ENCODE results near the gene NFATC3.

The NFATC3 gene

DNA sequence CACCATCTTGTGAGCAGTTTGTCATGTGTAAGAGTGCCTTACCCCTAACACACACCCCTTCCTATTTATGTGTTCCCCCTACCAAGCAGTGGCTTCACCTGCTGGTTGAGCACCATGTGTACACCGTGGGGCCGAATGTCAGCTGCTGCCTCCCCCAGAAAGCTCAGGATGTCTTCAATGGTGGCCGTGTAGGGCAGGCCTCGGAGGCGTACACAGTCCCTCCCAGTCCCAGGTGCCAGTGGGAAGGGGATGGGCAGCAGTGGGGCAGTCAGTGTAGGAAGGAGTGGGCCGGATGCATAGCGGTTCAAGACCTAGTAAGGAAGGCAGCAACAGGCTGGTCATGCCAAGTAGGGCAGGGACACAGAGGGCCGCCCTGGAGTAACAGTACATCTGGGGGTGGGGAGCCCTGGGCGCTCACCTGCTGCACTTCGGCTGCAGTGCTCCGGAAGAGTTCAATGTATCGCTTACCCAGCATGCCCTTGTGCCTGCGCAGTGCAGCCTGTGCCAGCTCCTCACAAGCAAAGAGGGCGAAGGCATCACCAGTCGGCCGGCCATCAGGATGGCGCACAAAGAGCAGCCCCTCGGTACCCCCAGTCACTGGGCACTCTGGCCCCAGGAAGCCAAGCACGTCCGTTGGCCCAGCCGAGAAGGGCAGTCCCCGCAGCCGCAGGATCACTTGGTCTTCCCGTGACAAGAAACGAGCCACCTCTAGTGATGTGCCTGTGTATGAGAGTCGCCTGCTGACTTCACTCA lies 146.4 kb downstream of the NFATC3 start:
- no peaks in the 10 kb centered on the region for H3F3A ChIP-seq (ENCODE audit: insufficient read depth, low read length)
- no peak for TF ChIP-seq EZH2 (IDR thresholded peaks at IDR 0.05; ENCODE audit: borderline replicate concordance, low read length)
- TF ChIP-seq, protein P1, sequence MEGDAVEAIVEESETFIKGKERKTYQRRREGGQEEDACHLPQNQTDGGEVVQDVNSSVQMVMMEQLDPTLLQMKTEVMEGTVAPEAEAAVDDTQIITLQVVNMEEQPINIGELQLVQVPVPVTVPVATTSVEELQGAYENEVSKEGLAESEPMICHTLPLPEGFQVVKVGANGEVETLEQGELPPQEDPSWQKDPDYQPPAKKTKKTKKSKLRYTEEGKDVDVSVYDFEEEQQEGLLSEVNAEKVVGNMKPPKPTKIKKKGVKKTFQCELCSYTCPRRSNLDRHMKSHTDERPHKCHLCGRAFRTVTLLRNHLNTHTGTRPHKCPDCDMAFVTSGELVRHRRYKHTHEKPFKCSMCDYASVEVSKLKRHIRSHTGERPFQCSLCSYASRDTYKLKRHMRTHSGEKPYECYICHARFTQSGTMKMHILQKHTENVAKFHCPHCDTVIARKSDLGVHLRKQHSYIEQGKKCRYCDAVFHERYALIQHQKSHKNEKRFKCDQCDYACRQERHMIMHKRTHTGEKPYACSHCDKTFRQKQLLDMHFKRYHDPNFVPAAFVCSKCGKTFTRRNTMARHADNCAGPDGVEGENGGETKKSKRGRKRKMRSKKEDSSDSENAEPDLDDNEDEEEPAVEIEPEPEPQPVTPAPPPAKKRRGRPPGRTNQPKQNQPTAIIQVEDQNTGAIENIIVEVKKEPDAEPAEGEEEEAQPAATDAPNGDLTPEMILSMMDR (IDR thresholded peaks at IDR 0.05; ENCODE audit: low read length) = no peak
- no peak overlapping the region for H3K4me2 ChIP-seq (ENCODE audit: low read length)
- peaks cover 39% of the 10 kb centered on the region; the same call in 1 of the 2 replicates for H3K36me3 ChIP-seq (ENCODE audit: insufficient read depth, low read length)
- H2AFZ ChIP-seq (ENCODE audit: low read length) = no peak overlapping the region
- peaks cover 41% of the 10 kb centered on the region for H3K4me1 ChIP-seq (ENCODE audit: insufficient read depth, low read length, severe bottlenecking)
- no peak overlapping the region for H3K27ac ChIP-seq (ENCODE audit: low read depth, low read length, poor library complexity, severe bottlenecking)
- H3K27me3 ChIP-seq (ENCODE audit: insufficient read depth, low read length) = no peaks in the 10 kb centered on the region
- no peak overlapping the region for H3K4me3 ChIP-seq (ENCODE audit: low read depth, low read length, poor library complexity, severe bottlenecking)
- no peaks in the 10 kb centered on the region for H3K79me2 ChIP-seq (ENCODE audit: insufficient read depth, low read length)
- no peak overlapping the region for H3K9ac ChIP-seq (ENCODE audit: low read length)
- H3K9me2 ChIP-seq (ENCODE audit: low read depth, low read length) = no peaks in the 10 kb centered on the region
- no peaks in the 10 kb centered on the region for H3K9me3 ChIP-seq (ENCODE audit: low read length)
- no peaks in the 10 kb centered on the region for H4K20me1 ChIP-seq (ENCODE audit: insufficient read depth, low read length)

DNA sequence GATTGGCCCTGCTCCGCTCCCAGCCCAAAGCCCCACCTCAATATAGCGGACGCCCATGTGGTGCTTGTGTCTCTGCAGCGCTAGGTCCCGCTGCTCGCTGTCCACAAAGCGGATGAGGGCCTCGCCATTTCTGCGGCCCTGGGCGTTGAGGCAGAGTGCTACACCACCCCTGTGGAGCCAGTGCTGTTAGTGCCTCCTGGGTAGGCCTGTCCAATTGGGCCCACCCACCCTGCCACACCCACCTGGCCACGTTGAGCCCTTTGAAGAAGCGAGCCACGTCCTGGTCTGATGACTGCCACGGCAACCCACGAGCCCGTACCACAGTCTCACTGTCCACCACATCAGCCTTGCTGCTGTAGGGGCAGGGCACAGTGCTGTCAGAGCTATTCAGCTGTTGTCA lies 147.2 kb downstream of the NFATC3 start:
- Histone ChIP-seq H3K9me2 (ENCODE audit: low read depth, low read length) (no peaks in the 10 kb centered on the region), H3K9ac (ENCODE audit: low read length) (no peak overlapping the region), H3K9me3 (ENCODE audit: low read length) (no peaks in the 10 kb centered on the region), H4K20me1 (ENCODE audit: insufficient read depth, low read length) (no peaks in the 10 kb centered on the region), H3K4me1 (ENCODE audit: insufficient read depth, low read length, severe bottlenecking) (peaks cover 42% of the 10 kb centered on the region), H3K79me2 (ENCODE audit: insufficient read depth, low read length) (no peaks in the 10 kb centered on the region), H3K27me3 (ENCODE audit: insufficient read depth, low read length) (no peaks in the 10 kb centered on the region), H2AFZ (ENCODE audit: low read length) (no peak overlapping the region), H3K27ac (ENCODE audit: low read depth, low read length, poor library complexity, severe bottlenecking) (no peak overlapping the region), H3K4me3 (ENCODE audit: low read depth, low read length, poor library complexity, severe bottlenecking) (no peak overlapping the region), H3F3A (ENCODE audit: insufficient read depth, low read length) (no peaks in the 10 kb centered on the region), H3K36me3 (ENCODE audit: insufficient read depth, low read length) (peaks cover 35% of the 10 kb centered on the region; the same call in 1 of the 2 replicates), H3K4me2 (ENCODE audit: low read length) (no peak overlapping the region)
- TF ChIP-seq, protein P1 (IDR thresholded peaks at IDR 0.05; ENCODE audit: low read length) = no peak
- TF ChIP-seq EZH2 (IDR thresholded peaks at IDR 0.05; ENCODE audit: borderline replicate concordance, low read length) = no peak

DNA sequence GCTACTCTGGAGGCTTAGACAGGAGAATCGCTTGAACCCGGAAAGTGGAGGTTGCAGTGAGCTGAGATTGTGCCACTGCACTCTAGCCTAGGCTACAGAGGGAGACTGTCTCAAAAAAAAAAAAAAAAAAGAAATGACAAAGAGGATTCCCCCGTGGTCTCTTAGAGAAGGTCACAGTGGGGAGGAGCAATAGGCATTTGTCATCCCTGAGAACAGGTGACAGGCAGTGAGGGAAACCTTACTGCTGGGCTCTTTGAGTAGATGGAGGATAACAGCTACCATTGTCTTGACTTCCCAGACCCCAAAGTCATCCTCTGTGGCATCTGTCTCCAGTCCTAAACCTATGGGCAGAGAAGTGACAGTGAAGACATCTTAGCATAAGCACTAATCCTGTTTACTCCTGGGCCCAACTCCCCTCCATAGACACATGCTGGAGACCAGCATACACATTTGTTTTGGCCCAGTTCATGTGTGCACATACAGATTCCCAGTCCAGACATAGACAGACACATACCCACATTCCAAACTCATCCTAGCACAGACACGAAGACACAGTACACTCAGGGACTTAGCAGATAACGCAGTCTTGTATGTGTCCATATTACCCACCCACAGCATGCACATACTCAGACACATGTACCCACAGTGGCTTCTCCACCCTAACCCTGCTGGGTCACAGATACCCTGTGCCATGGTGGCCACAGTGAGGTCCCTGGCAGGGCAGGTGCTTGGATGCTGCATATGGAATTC lies 148.1 kb downstream of the NFATC3 start:
- Histone ChIP-seq H4K20me1 (ENCODE audit: insufficient read depth, low read length) (no peaks in the 10 kb centered on the region), H3K4me2 (ENCODE audit: low read length) (no peak overlapping the region), H2AFZ (ENCODE audit: low read length) (no peak overlapping the region), H3K27me3 (ENCODE audit: insufficient read depth, low read length) (no peaks in the 10 kb centered on the region), H3K79me2 (ENCODE audit: insufficient read depth, low read length) (no peaks in the 10 kb centered on the region), H3F3A (ENCODE audit: insufficient read depth, low read length) (no peaks in the 10 kb centered on the region), H3K4me1 (ENCODE audit: insufficient read depth, low read length, severe bottlenecking) (peaks cover 37% of the 10 kb centered on the region), H3K27ac (ENCODE audit: low read depth, low read length, poor library complexity, severe bottlenecking) (no peak overlapping the region), H3K9me2 (ENCODE audit: low read depth, low read length) (no peaks in the 10 kb centered on the region), H3K9me3 (ENCODE audit: low read length) (no peaks in the 10 kb centered on the region), H3K9ac (ENCODE audit: low read length) (no peak overlapping the region), H3K36me3 (ENCODE audit: insufficient read depth, low read length) (peaks cover 30% of the 10 kb centered on the region; the same call in 1 of the 2 replicates), H3K4me3 (ENCODE audit: low read depth, low read length, poor library complexity, severe bottlenecking) (no peak overlapping the region)
- TF ChIP-seq EZH2 (IDR thresholded peaks at IDR 0.05; ENCODE audit: borderline replicate concordance, low read length) = no peak
- TF ChIP-seq, protein P1 (IDR thresholded peaks at IDR 0.05; ENCODE audit: low read length) = no peak
